HG03139 (cell line): Measurements from ENCODE around the gene CEP170B.

Experiments
- ATAC-seq: cut with Tn5 transposase; IDR thresholded peaks from one replicate; pipeline ENCODE4 v1.9.1; 2021; ENCODE audit not compliant: unreplicated experiment

CEP170B gene

DNA sequence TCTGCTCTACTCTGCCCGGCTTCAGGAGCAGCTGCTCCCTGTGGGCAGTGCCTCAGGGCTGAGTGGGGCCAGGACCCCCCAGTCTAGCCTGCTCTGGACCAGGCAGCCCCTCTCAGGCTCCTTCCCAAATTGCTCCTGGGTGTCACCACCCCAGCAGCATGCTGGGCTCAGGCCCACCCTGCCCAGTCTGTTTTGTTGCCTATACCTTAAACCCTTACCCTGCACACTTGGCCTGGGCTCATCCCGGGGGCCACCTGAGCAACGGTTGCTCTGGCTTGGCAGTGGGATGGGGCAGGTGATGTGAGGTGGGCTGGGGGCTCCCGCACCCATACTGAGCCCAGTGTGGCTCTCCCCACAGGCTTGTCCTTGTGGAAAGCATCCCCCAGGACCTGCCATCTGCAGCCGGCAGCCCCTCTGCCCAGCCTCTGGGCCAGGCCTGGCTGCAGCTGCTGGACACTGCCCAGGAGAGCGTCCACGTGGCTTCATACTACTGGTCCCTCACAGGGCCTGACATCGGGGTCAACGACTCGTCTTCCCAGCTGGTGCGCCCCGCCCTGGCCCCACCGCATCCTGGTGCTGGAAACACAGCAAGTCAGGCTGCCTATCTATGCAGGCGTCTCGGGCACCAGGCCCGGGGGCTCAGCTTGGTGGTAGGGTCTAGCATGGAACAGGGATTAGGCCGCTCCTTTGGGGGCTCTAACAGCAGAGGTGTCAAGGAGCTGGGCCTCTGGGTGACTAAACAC, 63.5 kb downstream of the CEP170B start:
- ATAC-seq, result no peak

- ATAC-seq, result no peak
Observed at GRCh38 chr14:104929268-104930230, 64.5 kb downstream of the CEP170B start.

- no peak for ATAC-seq
Observed at GRCh38 chr14:104930526-104931303, 65.6 kb downstream of the CEP170B start.

GRCh38 chr14:104931304-104931770, 66.3 kb downstream of the CEP170B start:
- ATAC-seq, result no peak

- no peak for ATAC-seq
Observed at GRCh38 chr14:104931771-104932675, 67.0 kb downstream of the CEP170B start.

DNA sequence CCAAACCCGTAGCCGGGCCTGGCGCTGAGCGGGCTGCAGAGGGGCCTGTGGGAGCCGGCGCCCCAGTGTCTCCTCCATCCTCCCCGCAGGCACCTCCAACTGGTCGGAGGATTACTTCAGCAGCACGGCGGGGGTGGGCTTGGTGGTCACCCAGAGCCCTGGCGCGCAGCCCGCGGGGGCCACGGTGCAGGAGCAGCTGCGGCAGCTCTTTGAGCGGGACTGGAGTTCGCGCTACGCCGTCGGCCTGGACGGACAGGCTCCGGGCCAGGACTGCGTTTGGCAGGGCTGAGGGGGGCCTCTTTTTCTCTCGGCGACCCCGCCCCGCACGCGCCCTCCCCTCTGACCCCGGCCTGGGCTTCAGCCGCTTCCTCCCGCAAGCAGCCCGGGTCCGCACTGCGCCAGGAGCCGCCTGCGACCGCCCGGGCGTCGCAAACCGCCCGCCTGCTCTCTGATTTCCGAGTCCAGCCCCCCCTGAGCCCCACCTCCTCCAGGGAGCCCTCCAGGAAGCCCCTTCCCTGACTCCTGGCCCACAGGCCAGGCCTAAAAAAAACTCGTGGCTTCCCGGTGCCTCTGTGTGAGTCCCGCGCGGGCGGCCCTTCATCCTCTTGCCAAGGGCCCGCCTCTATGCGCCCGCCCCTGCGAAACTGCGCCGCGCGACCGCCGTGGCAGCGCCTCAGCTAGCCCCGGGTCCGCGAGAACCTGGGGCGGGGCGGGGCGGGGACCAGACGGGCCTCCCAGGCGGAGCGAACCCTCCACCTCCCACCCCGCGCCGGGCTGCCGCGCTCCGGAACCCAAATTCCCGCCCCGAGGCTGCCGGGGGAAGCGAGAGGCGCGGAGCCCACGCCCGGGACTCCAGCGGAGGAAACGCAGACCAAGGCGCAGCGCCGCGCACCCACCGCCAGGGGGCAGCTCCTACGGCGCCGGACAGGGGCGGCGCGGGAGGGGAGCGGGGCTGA, 67.9 kb downstream of the CEP170B start:
- no peak for ATAC-seq

DNA sequence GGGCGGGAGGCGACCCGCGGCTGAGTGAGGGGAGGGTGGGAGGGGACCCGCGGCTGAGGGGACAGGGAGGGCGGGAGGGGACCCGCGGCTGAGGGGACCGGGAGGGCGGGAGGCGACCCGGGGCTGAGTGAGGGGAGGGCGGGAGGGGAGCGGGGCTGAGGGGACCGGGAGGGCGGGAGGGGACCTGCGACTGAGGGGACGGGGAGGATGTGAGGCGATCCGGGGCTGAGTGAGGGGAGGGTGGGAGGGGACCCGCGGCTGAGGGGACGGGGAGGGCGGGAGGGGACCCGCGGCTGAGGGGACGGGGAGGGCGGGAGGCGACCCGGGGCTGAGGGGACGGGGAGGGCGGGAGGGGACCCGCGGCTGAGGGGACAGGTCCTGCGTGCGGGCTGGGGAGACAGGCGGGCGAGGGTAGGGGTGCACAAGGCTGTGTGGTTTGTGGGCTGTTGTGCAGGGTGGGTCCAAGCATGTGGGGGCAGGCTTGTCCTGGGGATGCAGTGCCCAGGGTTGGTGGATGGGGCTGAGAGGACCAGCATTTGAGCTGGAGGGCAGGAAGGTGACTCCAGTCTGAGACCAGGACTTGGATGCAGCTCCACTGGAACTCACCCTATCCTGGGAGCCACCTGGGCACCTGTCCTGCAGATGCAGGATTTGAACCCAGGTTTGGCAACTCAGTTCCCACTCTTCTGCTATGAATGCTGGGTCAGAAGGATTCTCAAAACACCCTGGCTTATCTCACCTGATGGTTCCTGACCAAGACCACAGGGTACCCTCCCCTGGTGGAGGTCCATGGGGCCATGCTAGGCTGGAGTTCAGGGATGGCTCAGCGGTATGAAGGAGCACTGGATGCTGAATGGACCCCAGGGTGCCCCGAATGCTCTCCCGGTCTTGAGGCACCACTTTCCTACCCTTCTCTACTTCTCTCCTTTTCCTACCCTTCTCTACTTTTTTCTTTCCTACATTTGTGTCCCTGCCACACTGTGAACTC, 69.0 kb downstream of the CEP170B start:
- ATAC-seq, result no peak

DNA sequence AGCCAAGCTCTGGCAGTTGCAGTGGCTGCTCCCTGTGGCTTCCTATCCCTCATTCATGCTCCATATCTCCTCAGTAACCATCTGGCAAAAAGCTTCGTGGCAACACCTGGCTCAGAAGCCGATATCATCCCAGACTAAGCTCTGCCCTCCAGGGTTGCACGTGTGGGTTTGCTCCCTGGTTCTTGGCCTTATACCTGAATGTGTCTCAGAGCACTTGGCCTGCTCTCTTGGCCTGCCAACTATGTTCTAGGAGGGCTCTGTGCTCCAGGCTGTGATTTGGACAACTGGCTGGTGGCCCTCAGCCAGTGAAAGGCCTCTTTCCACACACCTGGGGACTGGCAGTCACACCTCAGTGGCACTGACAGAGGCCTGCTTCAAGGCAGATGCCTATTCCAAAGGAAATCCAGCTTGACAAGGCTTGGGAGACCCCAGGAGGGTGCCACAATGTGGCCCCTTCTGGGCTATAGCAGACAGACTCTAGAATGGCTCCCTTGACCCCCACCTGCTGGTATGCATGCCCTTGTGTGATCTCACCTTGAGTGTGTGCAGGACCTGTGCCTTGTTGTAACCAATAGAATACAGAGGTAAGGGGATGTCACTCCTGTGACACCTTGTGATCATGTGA, 70.1 kb downstream of the CEP170B start:
- no peak for ATAC-seq

GRCh38 chr14:104935955-104936354, 70.9 kb downstream of the CEP170B start:
- ATAC-seq, result no peak

DNA sequence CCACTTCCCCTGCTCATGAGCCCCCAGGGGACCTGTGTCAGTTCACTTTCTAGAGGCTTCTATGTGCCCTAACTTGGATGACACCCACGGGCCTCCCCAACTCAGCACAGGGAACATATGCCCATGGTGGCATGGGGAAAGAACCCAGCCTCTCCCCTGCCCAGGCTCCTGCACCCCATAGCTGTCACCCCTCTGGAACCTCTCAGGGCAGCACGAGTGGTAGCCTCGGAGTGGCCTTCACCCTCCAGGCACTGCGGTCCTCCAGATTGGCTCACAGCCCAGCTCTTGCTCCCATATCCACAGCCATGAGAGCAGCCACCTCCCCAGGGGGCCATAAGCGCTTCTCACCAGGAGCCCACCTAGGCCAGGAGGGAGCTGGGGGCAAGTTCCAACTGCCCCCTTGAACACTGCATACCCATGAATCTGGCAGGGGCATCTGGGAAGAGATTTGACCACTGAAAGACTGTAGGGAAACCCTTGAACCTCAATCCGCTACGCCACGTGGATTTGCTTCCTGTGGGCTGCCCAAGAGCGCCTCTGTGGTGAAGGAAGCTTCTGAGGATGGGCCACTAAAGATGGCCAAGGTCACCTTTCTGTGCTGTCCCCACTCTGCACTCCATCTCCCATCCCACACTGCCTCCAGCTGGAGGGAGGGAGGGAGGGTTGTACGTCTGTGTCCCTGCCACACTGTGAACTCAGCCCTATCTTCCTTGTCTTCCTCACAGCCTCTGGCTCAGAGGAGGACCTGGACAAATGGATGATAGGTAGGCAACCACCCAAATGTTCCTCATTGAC, 71.5 kb downstream of the CEP170B start:
- ATAC-seq, result no peak

- no peak for ATAC-seq
Observed at GRCh38 chr14:104937161-104937560, 72.1 kb downstream of the CEP170B start.

DNA sequence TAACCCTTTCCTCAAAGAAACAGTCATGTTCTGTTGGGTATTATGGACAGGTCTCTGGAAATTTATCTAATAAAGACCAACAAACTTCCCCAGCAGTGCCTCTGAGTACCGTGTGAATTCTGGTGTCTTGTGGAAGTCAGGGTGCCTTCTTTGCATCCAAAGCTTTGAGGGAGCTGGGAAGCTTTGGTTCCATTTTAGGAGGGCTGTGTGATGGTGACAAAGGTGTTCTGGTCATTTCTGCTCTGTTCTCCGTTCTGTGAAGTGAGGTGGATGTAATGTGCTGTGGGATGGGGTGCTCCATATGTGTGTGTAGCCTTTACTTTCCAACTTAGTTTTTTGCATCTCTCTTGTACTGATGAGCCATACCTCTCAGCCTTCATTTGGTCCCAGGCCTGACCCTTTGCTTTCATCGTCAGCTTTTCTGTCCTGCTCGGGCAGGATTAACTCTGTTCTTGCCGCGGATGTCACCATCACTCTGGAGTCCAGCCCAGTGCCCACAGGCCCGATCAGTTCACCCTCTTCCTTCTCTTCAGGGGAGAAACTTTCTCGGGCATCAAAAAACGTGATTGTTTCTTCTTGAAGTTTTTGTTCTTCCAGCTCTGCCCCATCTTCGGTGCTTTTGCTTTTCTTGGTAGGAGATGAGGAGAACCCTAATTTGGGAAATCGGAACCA, 72.8 kb downstream of the CEP170B start:
- ATAC-seq, result no peak

DNA sequence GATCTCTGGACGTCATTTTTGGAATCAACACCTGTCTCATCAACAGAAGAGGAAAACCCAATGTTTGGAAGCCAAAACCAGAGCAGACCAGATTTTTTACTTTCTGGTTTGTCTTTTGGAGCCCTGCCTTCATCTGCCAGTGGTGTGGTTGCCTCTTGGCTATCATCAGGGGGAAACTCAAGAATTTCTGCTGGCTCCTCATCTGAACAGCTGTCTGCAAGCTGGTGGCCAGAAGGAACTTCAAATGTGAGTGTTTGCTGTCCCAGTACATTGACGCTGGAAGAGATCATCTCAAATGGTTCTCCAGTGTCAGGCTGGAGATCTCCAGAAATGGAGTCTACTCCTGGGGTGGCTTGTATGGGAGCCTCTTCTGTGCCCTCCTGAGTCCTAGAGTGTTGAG, 73.4 kb downstream of the CEP170B start:
- no peak for ATAC-seq

DNA sequence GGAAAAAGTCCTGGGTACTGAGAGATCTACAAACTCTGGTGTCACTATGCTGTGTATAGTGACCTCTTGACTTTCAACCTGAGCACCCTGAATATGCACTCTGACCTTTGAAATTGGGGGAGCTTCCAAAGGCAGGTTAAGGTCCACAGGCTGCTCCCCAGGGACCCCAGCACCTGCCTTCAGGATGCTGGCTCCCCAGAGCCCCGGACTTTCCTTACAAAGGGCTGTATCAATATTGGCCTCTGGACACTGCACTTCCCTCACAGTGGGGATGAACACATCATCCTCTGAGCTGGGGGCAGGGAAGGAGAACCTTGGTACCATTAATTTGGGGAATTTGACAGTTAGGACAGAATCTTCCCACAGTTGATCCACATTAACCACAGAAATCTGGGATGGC, 73.9 kb downstream of the CEP170B start:
- no peak for ATAC-seq

GRCh38 chr14:104939666-104940410, 74.8 kb downstream of the CEP170B start:
- ATAC-seq, result no peak
